ENCODE data around the gene TEDC2. TPM values are rescaled to one million over a fixed set of nuclear protein-coding genes. Genes with fewer than 3 reads are reported as not detected.

Gene TEDC2
- total RNA-seq, 1 experiment from 2014 or later: 48.5 TPM

DNA sequence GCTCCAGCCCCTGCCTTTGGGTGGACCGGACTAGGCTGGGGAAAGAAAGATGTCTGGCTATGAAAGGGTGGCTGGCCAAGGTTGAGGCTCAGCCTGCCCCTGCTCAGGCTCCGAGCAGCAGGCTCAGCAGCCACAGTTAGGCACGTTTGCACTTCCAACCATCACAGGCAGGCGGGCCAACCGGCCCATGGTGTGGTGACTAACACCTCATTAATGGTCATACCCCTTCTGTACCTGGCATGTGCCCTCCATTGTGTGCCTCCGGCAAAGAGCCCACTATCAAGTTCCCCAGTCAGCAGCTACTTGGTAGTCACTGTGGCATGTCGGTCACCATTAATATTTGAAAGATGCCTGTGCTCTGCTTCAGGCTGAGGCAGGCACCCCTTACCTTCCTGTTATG is 21.8 kb downstream of the TEDC2 start:
- ChIA-PET CTCF (no interaction called here), POLR2A (ENCODE audit: low non-redundant PET) (no interaction called here)
- intact Hi-C loops (cut with micrococcal nuclease; ENCODE audit: unreplicated experiment): no loop called here
- Histone ChIP-seq H3K4me1 (ENCODE audit: insufficient read depth, low read length, poor library complexity, severe bottlenecking) (no peaks in the 10 kb centered on the region), H3K27ac (ENCODE audit: low read depth, low read length, poor library complexity, severe bottlenecking) (no peak overlapping the region), H3K4me3 (ENCODE audit: low read depth, low read length, poor library complexity, severe bottlenecking) (no peak overlapping the region), H3K36me3 (ENCODE audit: insufficient read depth, low read length, poor library complexity, severe bottlenecking) (no peaks in the 10 kb centered on the region), H3K9me3 (ENCODE audit: low read depth, low read length, poor library complexity, severe bottlenecking) (no peaks in the 10 kb centered on the region), H3K27me3 (replicated peaks; ENCODE audit: insufficient read depth, low read depth, low read length, poor library complexity) (no peaks in the 10 kb centered on the region)
- no peak for DNase-seq (ENCODE audit: low spot score)
- no peak for TF ChIP-seq EZH2 (IDR thresholded peaks at IDR 0.05; ENCODE audit: borderline replicate concordance, low read depth, low read length, poor library complexity, severe bottlenecking)
- TF ChIP-seq, protein P1, sequence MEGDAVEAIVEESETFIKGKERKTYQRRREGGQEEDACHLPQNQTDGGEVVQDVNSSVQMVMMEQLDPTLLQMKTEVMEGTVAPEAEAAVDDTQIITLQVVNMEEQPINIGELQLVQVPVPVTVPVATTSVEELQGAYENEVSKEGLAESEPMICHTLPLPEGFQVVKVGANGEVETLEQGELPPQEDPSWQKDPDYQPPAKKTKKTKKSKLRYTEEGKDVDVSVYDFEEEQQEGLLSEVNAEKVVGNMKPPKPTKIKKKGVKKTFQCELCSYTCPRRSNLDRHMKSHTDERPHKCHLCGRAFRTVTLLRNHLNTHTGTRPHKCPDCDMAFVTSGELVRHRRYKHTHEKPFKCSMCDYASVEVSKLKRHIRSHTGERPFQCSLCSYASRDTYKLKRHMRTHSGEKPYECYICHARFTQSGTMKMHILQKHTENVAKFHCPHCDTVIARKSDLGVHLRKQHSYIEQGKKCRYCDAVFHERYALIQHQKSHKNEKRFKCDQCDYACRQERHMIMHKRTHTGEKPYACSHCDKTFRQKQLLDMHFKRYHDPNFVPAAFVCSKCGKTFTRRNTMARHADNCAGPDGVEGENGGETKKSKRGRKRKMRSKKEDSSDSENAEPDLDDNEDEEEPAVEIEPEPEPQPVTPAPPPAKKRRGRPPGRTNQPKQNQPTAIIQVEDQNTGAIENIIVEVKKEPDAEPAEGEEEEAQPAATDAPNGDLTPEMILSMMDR (conservative IDR thresholded peaks at IDR 0.05; ENCODE audit: low read depth, low read length): no peak
- no TSS peak for BruUV-seq (replicated peaks)

DNA sequence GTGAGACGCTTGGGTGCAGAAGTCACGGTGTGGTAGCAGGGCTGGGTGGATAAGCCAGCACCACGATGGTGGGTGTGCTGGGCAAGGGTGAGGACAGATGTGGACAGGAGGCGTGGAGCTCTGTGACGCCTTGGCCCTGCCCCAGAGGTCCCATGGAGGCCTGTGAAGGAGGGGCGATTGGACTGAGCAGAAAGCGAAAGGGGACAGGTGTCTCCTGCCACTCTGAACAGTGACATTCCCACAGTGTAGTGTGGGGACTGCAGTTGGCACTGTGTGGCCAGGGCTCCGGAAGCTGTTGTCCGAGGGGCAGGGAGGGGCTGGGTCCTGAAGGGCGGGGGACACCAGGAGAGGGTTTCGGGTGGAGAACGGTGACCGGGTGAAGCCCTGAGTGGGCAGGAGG is 22.3 kb downstream of the TEDC2 start:
- Histone ChIP-seq H3K27me3 (replicated peaks; ENCODE audit: insufficient read depth, low read depth, low read length, poor library complexity) (no peaks in the 10 kb centered on the region), H3K36me3 (ENCODE audit: insufficient read depth, low read length, poor library complexity, severe bottlenecking) (no peaks in the 10 kb centered on the region), H3K4me3 (ENCODE audit: low read depth, low read length, poor library complexity, severe bottlenecking) (no peak overlapping the region), H3K27ac (ENCODE audit: low read depth, low read length, poor library complexity, severe bottlenecking) (no peak overlapping the region), H3K4me1 (ENCODE audit: insufficient read depth, low read length, poor library complexity, severe bottlenecking) (no peaks in the 10 kb centered on the region), H3K9me3 (ENCODE audit: low read depth, low read length, poor library complexity, severe bottlenecking) (no peaks in the 10 kb centered on the region)
- TF ChIP-seq, protein P1 (conservative IDR thresholded peaks at IDR 0.05; ENCODE audit: low read depth, low read length): no peak
- TF ChIP-seq EZH2 (IDR thresholded peaks at IDR 0.05; ENCODE audit: borderline replicate concordance, low read depth, low read length, poor library complexity, severe bottlenecking): no peak
- no TSS peak for BruUV-seq (replicated peaks)
- intact Hi-C loops (cut with micrococcal nuclease; ENCODE audit: unreplicated experiment): no loop called here
- ChIA-PET POLR2A (ENCODE audit: low non-redundant PET) (no interaction called here), CTCF (no interaction called here)
- no peak for DNase-seq (ENCODE audit: low spot score)

DNA sequence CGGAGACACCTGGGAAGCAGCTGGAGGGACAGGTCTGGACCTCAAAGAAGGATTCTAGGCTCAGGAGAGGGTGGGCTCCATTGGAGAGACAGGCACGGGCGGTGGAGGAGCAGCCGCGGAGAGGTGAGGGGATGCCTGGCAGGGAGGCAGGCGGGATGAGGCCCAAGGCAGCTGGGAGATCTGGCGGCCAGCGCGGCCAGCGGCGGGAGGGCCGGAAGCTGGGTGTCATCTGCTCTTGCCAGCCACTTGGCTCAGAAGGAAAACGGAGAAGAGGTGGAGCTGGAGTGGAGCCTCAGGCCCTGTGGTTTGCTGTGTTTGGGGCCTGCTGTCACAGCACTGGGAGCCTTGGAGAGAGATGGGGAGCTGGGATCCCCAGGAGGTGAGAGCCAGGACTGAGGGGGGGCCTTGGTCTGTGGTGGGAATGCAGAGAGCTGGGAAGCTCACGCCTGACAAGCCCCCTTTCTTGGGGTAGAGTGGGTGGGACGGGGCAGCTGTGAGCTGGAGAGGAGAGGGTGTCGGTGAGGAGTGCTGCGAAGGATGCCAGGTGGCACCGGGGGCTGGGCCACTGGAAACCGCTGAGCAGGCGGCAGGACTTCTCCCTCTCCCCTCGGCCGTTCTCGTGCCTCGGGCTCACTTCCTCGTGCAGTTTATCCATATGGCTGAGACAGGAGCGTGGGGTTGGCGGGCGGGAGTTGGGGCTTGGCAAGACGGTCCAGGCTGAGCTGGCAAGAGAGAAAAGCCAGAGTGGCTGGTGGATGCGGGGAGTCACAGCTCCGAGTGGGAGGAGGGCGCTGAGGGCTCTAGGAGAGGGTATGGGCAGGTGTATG is 23.0 kb downstream of the TEDC2 start:
- Histone ChIP-seq H3K4me3 (ENCODE audit: low read depth, low read length, poor library complexity, severe bottlenecking) (no peak overlapping the region), H3K9me3 (ENCODE audit: low read depth, low read length, poor library complexity, severe bottlenecking) (no peaks in the 10 kb centered on the region), H3K27me3 (replicated peaks; ENCODE audit: insufficient read depth, low read depth, low read length, poor library complexity) (no peaks in the 10 kb centered on the region), H3K27ac (ENCODE audit: low read depth, low read length, poor library complexity, severe bottlenecking) (no peak overlapping the region), H3K36me3 (ENCODE audit: insufficient read depth, low read length, poor library complexity, severe bottlenecking) (no peaks in the 10 kb centered on the region), H3K4me1 (ENCODE audit: insufficient read depth, low read length, poor library complexity, severe bottlenecking) (no peaks in the 10 kb centered on the region)
- DNase-seq (ENCODE audit: low spot score): no peak
- intact Hi-C loops (cut with micrococcal nuclease; ENCODE audit: unreplicated experiment): no loop called here
- TF ChIP-seq, protein P1 (conservative IDR thresholded peaks at IDR 0.05; ENCODE audit: low read depth, low read length): no peak
- no peak for TF ChIP-seq EZH2 (IDR thresholded peaks at IDR 0.05; ENCODE audit: borderline replicate concordance, low read depth, low read length, poor library complexity, severe bottlenecking)
- ChIA-PET POLR2A (ENCODE audit: low non-redundant PET) (no interaction called here), CTCF (no interaction called here)
- BruUV-seq (replicated peaks): no TSS peak
